ENCODE data around the gene MGAT4A.

MGAT4A gene

DNA sequence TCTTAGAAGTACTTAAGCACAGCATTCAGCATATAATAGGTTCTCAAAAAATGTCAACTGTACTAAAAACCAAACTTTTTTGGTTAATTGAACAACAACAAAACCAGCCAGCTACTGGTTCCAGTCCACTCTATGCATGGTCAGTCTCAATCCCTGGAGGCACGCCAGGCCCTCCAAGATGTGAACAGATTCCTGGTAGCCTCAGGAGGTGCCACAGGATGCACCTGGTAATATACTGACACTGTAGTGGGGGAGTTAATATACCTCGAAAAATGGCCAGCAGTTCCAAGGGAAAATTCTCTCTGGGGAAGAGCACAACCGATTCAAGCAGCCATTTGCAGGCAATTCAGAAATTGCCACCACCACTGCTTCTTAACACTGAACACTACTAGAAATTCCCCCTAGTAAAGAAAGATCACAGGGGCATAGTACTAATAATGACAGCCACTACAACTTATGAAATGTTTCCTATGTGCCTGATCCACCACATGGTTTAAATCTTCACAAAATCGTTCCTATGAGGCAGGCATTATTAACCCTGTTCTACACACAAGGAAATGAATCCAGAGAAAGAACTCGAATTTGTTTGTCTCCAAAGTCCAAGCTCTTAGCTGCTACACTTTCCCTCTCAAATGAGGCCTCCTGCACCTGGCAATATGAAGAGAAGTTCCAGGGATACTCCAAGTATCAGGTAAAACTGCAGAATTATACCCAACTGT is 3.4 kb downstream of the MGAT4A start:
- Histone ChIP-seq H3K23ac (ENCODE audit: low read depth, low read length, poor library complexity) (no peak overlapping the region), H4K91ac (ENCODE audit: low read depth, low read length, poor library complexity) (no peak overlapping the region), H3K18ac (ENCODE audit: low read length) (no peak overlapping the region), H2BK5ac (ENCODE audit: low read length) (no peak overlapping the region), H2AK5ac (ENCODE audit: low read depth, low read length) (no peak overlapping the region), H2AFZ (ENCODE audit: low read length) (no peak overlapping the region), H3K4ac (ENCODE audit: low read length) (no peak overlapping the region), H2BK120ac (ENCODE audit: low read depth, low read length) (no peak overlapping the region), H3K27me3 (ENCODE audit: control insufficient read depth in 3 of 3, insufficient read depth in 3 of 3, low read depth in 1 of 3, low read length in 3 of 3) (peaks cover 0 to 56% (median 11%) of the 10 kb centered on the region in 3 experiments), H3K4me2 (ENCODE audit: insufficient read depth, low read length, poor library complexity, severe bottlenecking) (no peak overlapping the region), H3K79me1 (ENCODE audit: low read depth, low read length) (no peaks in the 10 kb centered on the region), H4K8ac (ENCODE audit: low read depth, low read length) (no peak overlapping the region), H3K14ac (ENCODE audit: low read length) (no peak overlapping the region), H2BK15ac (ENCODE audit: low read length) (no peak overlapping the region), H3K9me3 (replicated peaks in 1 of 2; ENCODE audit: control insufficient read depth in 2 of 2, insufficient read depth in 1 of 2, low read depth in 1 of 2, low read length in 2 of 2) (no peaks in the 10 kb centered on the region), H3K27ac (replicated peaks; ENCODE audit: low read length) (no peak overlapping the region), H3K4me1 (ENCODE audit: control insufficient read depth in 2 of 2, insufficient read depth in 1 of 2, low read depth in 1 of 2, low read length in 2 of 2) (no peaks in the 10 kb centered on the region), H3K9ac (ENCODE audit: low read depth, low read length, poor library complexity) (no peak overlapping the region), H2BK12ac (ENCODE audit: low read length) (no peak overlapping the region), H3K36me3 (replicated peaks in 1 of 2; ENCODE audit: control insufficient read depth in 2 of 2, insufficient read depth in 2 of 2, low read length in 2 of 2) (no peaks in the 10 kb centered on the region), H3K4me3 (ENCODE audit: low read length in 2 of 2) (no peak overlapping the region)
- no CpG with 5 or more reads among the region's 5 CpGs for WGBS, 2 donors (ENCODE audit: extremely low coverage in 2 of 2, insufficient read length in 2 of 2, insufficient replicate concordance in 1 of 2)
- DNase-seq (ENCODE audit: low spot score): no peak

DNA sequence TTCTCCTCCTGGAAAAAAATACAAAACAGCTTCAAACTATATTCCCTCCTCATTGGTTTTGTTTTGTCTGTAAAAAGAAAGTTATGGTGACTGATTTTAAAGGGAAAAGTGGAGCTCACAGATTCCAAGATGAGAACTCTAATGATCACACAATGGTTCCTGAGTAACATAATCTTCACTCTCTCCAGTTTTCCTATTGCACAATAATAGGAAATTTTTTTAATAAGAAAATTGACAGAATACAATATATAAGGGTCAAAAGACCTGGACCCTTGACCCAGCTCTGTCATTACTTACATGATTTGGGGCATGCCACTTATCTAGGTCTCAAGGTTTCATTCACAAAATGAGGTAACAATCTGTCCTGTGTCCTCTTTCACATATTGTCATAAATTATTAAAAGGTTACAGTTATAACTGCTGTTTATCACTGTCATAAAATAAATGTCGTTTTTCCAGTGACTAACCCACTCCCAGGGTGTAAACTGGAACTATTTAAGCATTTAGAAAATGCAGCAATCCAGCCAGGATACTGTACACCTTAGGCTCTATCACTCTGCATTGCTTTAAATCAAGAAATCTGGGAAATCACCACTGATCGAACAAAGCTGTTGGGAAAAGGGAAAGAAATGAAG is 4.1 kb downstream of the MGAT4A start:
- H3K79me1 ChIP-seq (ENCODE audit: low read depth, low read length): no peaks in the 10 kb centered on the region
- H3K4ac ChIP-seq (ENCODE audit: low read length): no peak overlapping the region
- H3K4me2 ChIP-seq (ENCODE audit: insufficient read depth, low read length, poor library complexity, severe bottlenecking): no peak overlapping the region
- no peak overlapping the region for H2BK120ac ChIP-seq (ENCODE audit: low read depth, low read length)
- WGBS, 2 donors (ENCODE audit: extremely low coverage in 2 of 2, insufficient read length in 2 of 2, insufficient replicate concordance in 1 of 2): no CpG with 5 or more reads among the region's 2 CpGs
- H3K9me3 ChIP-seq (replicated peaks in 1 of 2; ENCODE audit: control insufficient read depth in 2 of 2, insufficient read depth in 1 of 2, low read depth in 1 of 2, low read length in 2 of 2): no peaks in the 10 kb centered on the region
- H2BK12ac ChIP-seq (ENCODE audit: low read length): no peak overlapping the region
- DNase-seq (ENCODE audit: low spot score): no peak
- no peaks in the 10 kb centered on the region for H3K4me1 ChIP-seq (ENCODE audit: control insufficient read depth in 2 of 2, insufficient read depth in 1 of 2, low read depth in 1 of 2, low read length in 2 of 2)
- no peak overlapping the region for H2BK5ac ChIP-seq (ENCODE audit: low read length)
- no peak overlapping the region for H3K18ac ChIP-seq (ENCODE audit: low read length)
- H3K27me3 ChIP-seq (ENCODE audit: control insufficient read depth in 3 of 3, insufficient read depth in 3 of 3, low read depth in 1 of 3, low read length in 3 of 3): peaks cover 0 to 50% (median 6%) of the 10 kb centered on the region in 3 experiments
- H3K23ac ChIP-seq (ENCODE audit: low read depth, low read length, poor library complexity): no peak overlapping the region
- no peak overlapping the region for H4K91ac ChIP-seq (ENCODE audit: low read depth, low read length, poor library complexity)
- no peak overlapping the region for H2AK5ac ChIP-seq (ENCODE audit: low read depth, low read length)
- no peak overlapping the region for H4K8ac ChIP-seq (ENCODE audit: low read depth, low read length)
- no peak overlapping the region for H3K4me3 ChIP-seq (ENCODE audit: low read length in 2 of 2)
- no peak overlapping the region for H2AFZ ChIP-seq (ENCODE audit: low read length)
- no peak overlapping the region for H2BK15ac ChIP-seq (ENCODE audit: low read length)
- no peaks in the 10 kb centered on the region for H3K36me3 ChIP-seq (replicated peaks in 1 of 2; ENCODE audit: control insufficient read depth in 2 of 2, insufficient read depth in 2 of 2, low read length in 2 of 2)
- no peak overlapping the region for H3K14ac ChIP-seq (ENCODE audit: low read length)
- no peak overlapping the region for H3K27ac ChIP-seq (replicated peaks; ENCODE audit: low read length)
- no peak overlapping the region for H3K9ac ChIP-seq (ENCODE audit: low read depth, low read length, poor library complexity)

DNA sequence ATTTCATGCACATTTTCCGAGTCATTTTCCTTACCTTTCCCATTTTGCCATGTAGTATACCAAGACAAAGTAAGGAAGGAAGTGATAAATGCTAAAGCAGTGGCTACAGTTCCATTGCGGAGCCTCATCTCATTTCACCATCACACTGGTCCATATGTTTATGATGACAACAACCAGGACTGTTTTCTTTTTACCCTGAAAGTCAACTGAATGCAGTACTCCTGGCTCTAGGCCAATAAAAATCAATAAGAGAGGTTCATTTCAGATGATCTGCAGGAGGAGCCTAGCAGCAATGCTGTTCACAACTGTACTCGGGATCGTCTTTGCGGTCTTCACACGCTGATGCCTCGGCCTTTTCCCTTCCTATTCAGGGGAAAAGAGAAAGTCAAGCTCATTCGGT is 4.7 kb downstream of the MGAT4A start:
- no peak overlapping the region for H3K18ac ChIP-seq (ENCODE audit: low read length)
- H3K36me3 ChIP-seq (replicated peaks in 1 of 2; ENCODE audit: control insufficient read depth in 2 of 2, insufficient read depth in 2 of 2, low read length in 2 of 2): no peaks in the 10 kb centered on the region
- no peak overlapping the region for H3K4ac ChIP-seq (ENCODE audit: low read length)
- no peaks in the 10 kb centered on the region for H3K9me3 ChIP-seq (replicated peaks in 1 of 2; ENCODE audit: control insufficient read depth in 2 of 2, insufficient read depth in 1 of 2, low read depth in 1 of 2, low read length in 2 of 2)
- no peak overlapping the region for H3K23ac ChIP-seq (ENCODE audit: low read depth, low read length, poor library complexity)
- H2BK12ac ChIP-seq (ENCODE audit: low read length): no peak overlapping the region
- no peak overlapping the region for H3K4me2 ChIP-seq (ENCODE audit: insufficient read depth, low read length, poor library complexity, severe bottlenecking)
- H3K9ac ChIP-seq (ENCODE audit: low read depth, low read length, poor library complexity): no peak overlapping the region
- H2AFZ ChIP-seq (ENCODE audit: low read length): no peak overlapping the region
- DNase-seq (ENCODE audit: low spot score): no peak
- no peaks in the 10 kb centered on the region for H3K4me1 ChIP-seq (ENCODE audit: control insufficient read depth in 2 of 2, insufficient read depth in 1 of 2, low read depth in 1 of 2, low read length in 2 of 2)
- H2AK5ac ChIP-seq (ENCODE audit: low read depth, low read length): no peak overlapping the region
- no CpG with 5 or more reads among the region's 8 CpGs for WGBS, 2 donors (ENCODE audit: extremely low coverage in 2 of 2, insufficient read length in 2 of 2, insufficient replicate concordance in 1 of 2)
- H3K27me3 ChIP-seq (ENCODE audit: control insufficient read depth in 3 of 3, insufficient read depth in 3 of 3, low read depth in 1 of 3, low read length in 3 of 3): peaks cover 0 to 43% (median 5%) of the 10 kb centered on the region in 3 experiments
- no peak overlapping the region for H2BK5ac ChIP-seq (ENCODE audit: low read length)
- no peak overlapping the region for H4K91ac ChIP-seq (ENCODE audit: low read depth, low read length, poor library complexity)
- no peak overlapping the region for H4K8ac ChIP-seq (ENCODE audit: low read depth, low read length)
- no peak overlapping the region for H3K14ac ChIP-seq (ENCODE audit: low read length)
- no peak overlapping the region for H3K27ac ChIP-seq (replicated peaks; ENCODE audit: low read length)
- no peak overlapping the region for H3K4me3 ChIP-seq (ENCODE audit: low read length in 2 of 2)
- no peaks in the 10 kb centered on the region for H3K79me1 ChIP-seq (ENCODE audit: low read depth, low read length)
- no peak overlapping the region for H2BK15ac ChIP-seq (ENCODE audit: low read length)
- no peak overlapping the region for H2BK120ac ChIP-seq (ENCODE audit: low read depth, low read length)

DNA sequence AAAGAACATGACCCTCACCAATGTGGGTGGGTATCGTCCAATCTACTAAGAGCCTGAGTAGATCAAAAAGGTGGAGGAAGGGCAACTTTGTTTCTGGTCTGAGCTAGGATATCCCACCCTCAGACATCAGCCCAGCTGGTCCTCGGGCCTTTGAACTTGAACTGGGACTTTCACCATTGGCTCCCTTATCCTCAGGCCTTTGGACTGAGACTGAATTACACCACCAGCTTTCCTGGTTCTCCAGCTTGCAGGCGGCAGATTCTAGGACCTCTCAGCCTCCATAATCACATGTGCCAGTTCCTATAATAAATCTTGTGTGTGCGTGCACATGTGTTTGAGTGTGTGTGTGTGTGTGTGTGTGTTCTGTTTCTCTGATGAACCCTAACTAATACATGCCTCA is 10.6 kb downstream of the MGAT4A start:
- no peak overlapping the region for H3K27ac ChIP-seq (replicated peaks; ENCODE audit: low read length)
- no peak for DNase-seq (ENCODE audit: low spot score)
- H3K4ac ChIP-seq (ENCODE audit: low read length): no peak overlapping the region
- no peak overlapping the region for H4K8ac ChIP-seq (ENCODE audit: low read depth, low read length)
- H3K9me3 ChIP-seq (replicated peaks in 1 of 2; ENCODE audit: control insufficient read depth in 2 of 2, insufficient read depth in 1 of 2, low read depth in 1 of 2, low read length in 2 of 2): peaks cover 0 to 9% of the 10 kb centered on the region in 2 donors
- no peak overlapping the region for H3K14ac ChIP-seq (ENCODE audit: low read length)
- no peak overlapping the region for H3K23ac ChIP-seq (ENCODE audit: low read depth, low read length, poor library complexity)
- H3K27me3 ChIP-seq (ENCODE audit: control insufficient read depth in 3 of 3, insufficient read depth in 3 of 3, low read depth in 1 of 3, low read length in 3 of 3): no peaks in the 10 kb centered on the region
- no peak overlapping the region for H2AFZ ChIP-seq (ENCODE audit: low read length)
- H2BK15ac ChIP-seq (ENCODE audit: low read length): no peak overlapping the region
- no peaks in the 10 kb centered on the region for H3K4me1 ChIP-seq (ENCODE audit: control insufficient read depth in 2 of 2, insufficient read depth in 1 of 2, low read depth in 1 of 2, low read length in 2 of 2)
- no peaks in the 10 kb centered on the region for H3K36me3 ChIP-seq (replicated peaks in 1 of 2; ENCODE audit: control insufficient read depth in 2 of 2, insufficient read depth in 2 of 2, low read length in 2 of 2)
- H3K79me1 ChIP-seq (ENCODE audit: low read depth, low read length): no peaks in the 10 kb centered on the region
- no CpG with 5 or more reads among the region's 4 CpGs for WGBS, 2 donors (ENCODE audit: extremely low coverage in 2 of 2, insufficient read length in 2 of 2, insufficient replicate concordance in 1 of 2)
- no peak overlapping the region for H2BK12ac ChIP-seq (ENCODE audit: low read length)
- H3K4me2 ChIP-seq (ENCODE audit: insufficient read depth, low read length, poor library complexity, severe bottlenecking): no peak overlapping the region
- no peak overlapping the region for H4K91ac ChIP-seq (ENCODE audit: low read depth, low read length, poor library complexity)
- no peak overlapping the region for H3K9ac ChIP-seq (ENCODE audit: low read depth, low read length, poor library complexity)
- H2AK5ac ChIP-seq (ENCODE audit: low read depth, low read length): no peak overlapping the region
- H3K18ac ChIP-seq (ENCODE audit: low read length): no peak overlapping the region
- H3K4me3 ChIP-seq (ENCODE audit: low read length in 2 of 2): no peak overlapping the region
- no peak overlapping the region for H2BK5ac ChIP-seq (ENCODE audit: low read length)
- no peak overlapping the region for H2BK120ac ChIP-seq (ENCODE audit: low read depth, low read length)

Data from neuronal stem cell (in vitro differentiated cells).